DND-41 (cell line): ENCODE data around the gene FUT7.

Experiments used
- ATAC-seq: fragments of 200-7000 bp; cut with Tn5 transposase; 3 replicates; pipeline ENCODE4 v1.9.1; 2021; ENCODE audit warnings: low read depth; ENCODE audit not compliant: insufficient read depth
- DNase-seq: peaks from one replicate; pipeline ENCODE4 v3.0.0-alpha.2; 2020
- H2AFZ ChIP-seq: 2 replicates; pipeline ENCODE4 v1.6.0; 2012; ENCODE audit warnings: low read depth, low read length
- H3K27ac ChIP-seq: 2 replicates; pipeline ENCODE4 v1.5.1; 2012; ENCODE audit warnings: low read length, inconsistent platforms
- H3K27me3 ChIP-seq: fragments of 200-600 bp; sonication (generic); 2 replicates; pipeline ENCODE4 v1.6.0; 2012; ENCODE audit warnings: low read length, mild to moderate bottlenecking, inconsistent platforms; ENCODE audit not compliant: insufficient read depth, poor library complexity
- H3K36me3 ChIP-seq: 2 replicates; pipeline ENCODE4 v1.5.1; 2012; ENCODE audit warnings: low read length, inconsistent platforms; ENCODE audit not compliant: insufficient read depth
- H3K4me1 ChIP-seq: 2 replicates; pipeline ENCODE4 v1.5.1; 2012; ENCODE audit warnings: mild to moderate bottlenecking, low read length; ENCODE audit not compliant: insufficient read depth
- H3K4me2 ChIP-seq: 2 replicates; pipeline ENCODE4 v1.6.0; 2012; ENCODE audit warnings: mild to moderate bottlenecking, moderate library complexity, low read length, inconsistent platforms; ENCODE audit not compliant: insufficient read depth
- H3K4me3 ChIP-seq, 2 experiments: fragments of 200-600 bp in 1 of 2; shearing (Covaris generic) in 1 of 2; 2 replicates each; pipeline ENCODE4 v1.5.1; 2012 to 2016; ENCODE audit warnings: inconsistent platforms in 2 of 2, low read length in 2 of 2, mild to moderate bottlenecking in 2 of 2, low read depth in 1 of 2, moderate library complexity in 1 of 2
- H3K79me2 ChIP-seq: 2 replicates; pipeline ENCODE4 v1.6.0; 2012; ENCODE audit warnings: low read length, inconsistent platforms; ENCODE audit not compliant: insufficient read depth
- H3K9ac ChIP-seq: 2 replicates; pipeline ENCODE4 v1.6.0; 2012; ENCODE audit warnings: low read depth, mild to moderate bottlenecking, inconsistent platforms, low read length, moderate library complexity
- H3K9me3 ChIP-seq: 2 replicates; pipeline ENCODE4 v1.5.1; 2012; ENCODE audit warnings: low read length, moderate library complexity, mild to moderate bottlenecking, inconsistent platforms; ENCODE audit not compliant: insufficient read depth, severe bottlenecking
- H4K20me1 ChIP-seq: 2 replicates; pipeline ENCODE4 v1.6.0; 2012; ENCODE audit warnings: low read length; ENCODE audit not compliant: insufficient read depth
- EZH2 ChIP-seq: IDR thresholded peaks from 3 replicates; pipeline ENCODE4 v1.6.1; 2012; ENCODE audit warnings: borderline replicate concordance, low read depth, mild to moderate bottlenecking, moderate library complexity, low read length, inconsistent platforms; ENCODE audit not compliant: severe bottlenecking
- TF ChIP-seq, protein P1 (sequence below): IDR thresholded peaks from 2 replicates; pipeline ENCODE4 v1.5.1; 2012; ENCODE audit warnings: borderline replicate concordance, low read length, moderate library complexity, mild to moderate bottlenecking; ENCODE audit not compliant: poor library complexity, severe bottlenecking; ENCODE audit errors: extremely low read depth

The FUT7 gene

GRCh38 chr9:137051145-137051724 lies 19.3 kb upstream of the FUT7 start:
- TF ChIP-seq, protein P1, sequence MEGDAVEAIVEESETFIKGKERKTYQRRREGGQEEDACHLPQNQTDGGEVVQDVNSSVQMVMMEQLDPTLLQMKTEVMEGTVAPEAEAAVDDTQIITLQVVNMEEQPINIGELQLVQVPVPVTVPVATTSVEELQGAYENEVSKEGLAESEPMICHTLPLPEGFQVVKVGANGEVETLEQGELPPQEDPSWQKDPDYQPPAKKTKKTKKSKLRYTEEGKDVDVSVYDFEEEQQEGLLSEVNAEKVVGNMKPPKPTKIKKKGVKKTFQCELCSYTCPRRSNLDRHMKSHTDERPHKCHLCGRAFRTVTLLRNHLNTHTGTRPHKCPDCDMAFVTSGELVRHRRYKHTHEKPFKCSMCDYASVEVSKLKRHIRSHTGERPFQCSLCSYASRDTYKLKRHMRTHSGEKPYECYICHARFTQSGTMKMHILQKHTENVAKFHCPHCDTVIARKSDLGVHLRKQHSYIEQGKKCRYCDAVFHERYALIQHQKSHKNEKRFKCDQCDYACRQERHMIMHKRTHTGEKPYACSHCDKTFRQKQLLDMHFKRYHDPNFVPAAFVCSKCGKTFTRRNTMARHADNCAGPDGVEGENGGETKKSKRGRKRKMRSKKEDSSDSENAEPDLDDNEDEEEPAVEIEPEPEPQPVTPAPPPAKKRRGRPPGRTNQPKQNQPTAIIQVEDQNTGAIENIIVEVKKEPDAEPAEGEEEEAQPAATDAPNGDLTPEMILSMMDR, result no peak
- TF ChIP-seq EZH2, result no peak
- DNase-seq (no peak), ATAC-seq (no peak)
- Histone ChIP-seq H3K27ac (no peak overlapping the region), H3K4me3 (no peak overlapping the region), H3K9me3 (no peaks in the 10 kb centered on the region), H3K4me2 (no peak overlapping the region), H4K20me1 (peaks cover 7% of the 10 kb centered on the region), H2AFZ (no peak overlapping the region), H3K4me1 (no peaks in the 10 kb centered on the region), H3K79me2 (no peaks in the 10 kb centered on the region), H3K36me3 (no peaks in the 10 kb centered on the region), H3K9ac (no peak overlapping the region), H3K27me3 (peaks cover 16% of the 10 kb centered on the region)

GRCh38 chr9:137050570-137050969 lies 18.7 kb upstream of the FUT7 start:
- Histone ChIP-seq H3K4me3 (no peak overlapping the region), H3K79me2 (no peaks in the 10 kb centered on the region), H3K4me2 (no peak overlapping the region), H3K27ac (no peak overlapping the region), H4K20me1 (peaks cover 12% of the 10 kb centered on the region), H3K9me3 (no peaks in the 10 kb centered on the region), H2AFZ (no peak overlapping the region), H3K4me1 (no peaks in the 10 kb centered on the region), H3K9ac (no peak overlapping the region), H3K36me3 (no peaks in the 10 kb centered on the region), H3K27me3 (peaks cover 21% of the 10 kb centered on the region)
- DNase-seq (no peak), ATAC-seq (no peak)
- no peak for TF ChIP-seq EZH2
- TF ChIP-seq, protein P1, result no peak

- Histone ChIP-seq H3K4me3 (no peak overlapping the region), H3K27ac (no peak overlapping the region), H3K79me2 (no peaks in the 10 kb centered on the region), H3K4me2 (no peak overlapping the region), H3K4me1 (no peaks in the 10 kb centered on the region), H2AFZ (no peak overlapping the region), H4K20me1 (peaks cover 17% of the 10 kb centered on the region), H3K27me3 (peaks cover 28% of the 10 kb centered on the region), H3K9me3 (no peaks in the 10 kb centered on the region), H3K36me3 (no peaks in the 10 kb centered on the region), H3K9ac (no peak overlapping the region)
- TF ChIP-seq EZH2, result peak; percentile 55
- TF ChIP-seq, protein P1, result peak; percentile 48
- ATAC-seq (peak; percentile 58), DNase-seq (peak; percentile 36)
Measured at GRCh38 chr9:137049544-137050449, 17.9 kb upstream of the FUT7 start.
